ENCODE results near the gene PRKN.

- no peak for TF ChIP-seq E2F1 (CRISPR knock-in tag; IDR thresholded peaks at IDR 0.05)
- TF ChIP-seq REST (IDR thresholded peaks at IDR 0.05; ENCODE audit: borderline replicate concordance) = no peak
- no peak for TF ChIP-seq REST (CRISPR knock-in tag; IDR thresholded peaks at IDR 0.05; ENCODE audit: low read depth)
- TF ChIP-seq CTCF (IDR thresholded peaks at IDR 0.05 in 2 of 3, conservative IDR thresholded peaks at IDR 0.05 in 1 of 3; ENCODE audit: insufficient read depth in 2 of 3, low read depth in 1 of 3, low read length in 3 of 3) = no peak
- no peak for TF ChIP-seq PREB (CRISPR knock-in tag; IDR thresholded peaks at IDR 0.05)
- TF ChIP-seq MNT (conservative IDR thresholded peaks at IDR 0.05) = no peak
Observed at GRCh38 chr6:161410076-161410475, 1317.5 kb downstream of the PRKN start.
